Measurements from ENCODE around the gene EVI5L. TPM values are rescaled to one million over a fixed set of nuclear protein-coding genes. Genes with fewer than 3 reads are reported as not detected.

Gene EVI5L
- total and polyA plus RNA-seq, 2 of the 4 experiments (the other 2 are of a cell fraction) = 12.7 to 14.6 TPM

DNA sequence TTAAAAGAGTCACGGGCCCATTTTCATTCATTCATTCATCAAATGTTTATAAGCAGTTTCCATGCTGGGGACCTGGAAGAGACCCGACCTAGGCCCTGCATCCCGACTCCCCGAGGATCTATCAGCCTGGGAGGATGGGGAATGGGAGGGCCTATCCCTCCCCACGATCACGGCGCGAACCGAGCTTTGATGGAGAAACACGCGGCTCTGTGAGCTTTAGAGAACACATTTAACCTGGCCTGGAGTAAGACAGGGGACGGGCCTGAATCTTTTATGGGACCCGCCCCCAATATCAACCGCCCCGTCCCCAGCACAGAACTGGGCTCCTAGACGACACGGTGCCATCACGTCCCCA is 875 bp upstream of the EVI5L start:
- Histone ChIP-seq H3K9me3 (ENCODE audit: control insufficient read depth, insufficient read depth, low read length) (no peaks in the 10 kb centered on the region), H4K91ac (ENCODE audit: insufficient read depth, low read depth, low read length) (no peak overlapping the region), H2AK9ac (replicated peaks; ENCODE audit: low read depth, low read length, poor library complexity) (peak overlapping the region; percentile 33), H3K18ac (ENCODE audit: low read depth, low read length) (no peak overlapping the region), H3K4ac (ENCODE audit: low read depth, low read length) (no peak overlapping the region), H3K56ac (ENCODE audit: extremely low read depth, insufficient read depth, low read length) (no peak overlapping the region), H3K23ac (ENCODE audit: low read depth, low read length) (no peak overlapping the region), H3K36me3 (ENCODE audit: control insufficient read depth, insufficient read depth, low read length) (no peaks in the 10 kb centered on the region), H3K9me1 (ENCODE audit: insufficient read depth, low read length) (peaks cover 2% of the 10 kb centered on the region; the same call in 1 of the 2 replicates), H3K4me1 (ENCODE audit: control insufficient read depth, insufficient read depth, low read length) (peaks cover 14% of the 10 kb centered on the region; the same call in 1 of the 2 replicates), H3K27me3 (ENCODE audit: control insufficient read depth, insufficient read depth, low read length) (0 out of 2 replicates have a peak, but pooled peaks cover 2% of the 10 kb centered on the region), H2BK15ac (ENCODE audit: low read depth, low read length) (no peak overlapping the region), H2BK120ac (ENCODE audit: low read depth, low read length) (no peak overlapping the region), H3K79me1 (ENCODE audit: low read depth in 1 of 2, low read length in 2 of 2) (peaks cover 0 to 32% of the 10 kb centered on the region in 2 experiments; a peak in 2 of 4 replicates), H4K20me1 (ENCODE audit: insufficient read depth, low read length) (peaks cover 10% of the 10 kb centered on the region), H4K5ac (ENCODE audit: low read depth, low read length) (no peak overlapping the region), H2BK5ac (ENCODE audit: low read depth, low read length, poor library complexity, severe bottlenecking) (no peak overlapping the region), H3K4me2 (ENCODE audit: low read depth, low read length) (peak overlapping the region; percentile 52), H3K27ac (ENCODE audit: insufficient read depth, low read length) (no peak overlapping the region), H4K8ac (ENCODE audit: low read depth in 2 of 2, low read length in 2 of 2) (peak overlapping the region; percentile 5 to 29; a peak in 1 of 4 replicates), H2BK20ac (ENCODE audit: low read depth, low read length) (no peak overlapping the region), H2AFZ (replicated peaks; ENCODE audit: low read length, poor library complexity) (peak overlapping the region; percentile 89), H2AK5ac (ENCODE audit: low read depth, low read length) (no peak overlapping the region), H3K9ac (ENCODE audit: low read depth, low read length) (no peak overlapping the region), H3K4me3 (ENCODE audit: insufficient read depth, low read depth, low read length) (peak overlapping the region; percentile 28), H3K14ac (replicated peaks; ENCODE audit: low read depth, low read length) (0 out of 2 replicates have a peak overlapping the region, but pooled peaks have one; percentile 20)
- no TSS peak for BruUV-seq (replicated peaks)
- DNase-seq (no peak), ATAC-seq (ENCODE audit: low read depth) (no peak)
- ChIA-PET POLR2A (ENCODE audit: unreplicated experiment) (no interaction called here), CTCF (no interaction called here)
- WGBS, 2 experiments (ENCODE audit: extremely low coverage in 2 of 2, insufficient read length in 1 of 2) = 10% methylated on average over 2 of the region's 18 CpGs; no CpG with 5 or more reads in 1 of the 2 experiments
- TF ChIP-seq ELK1 (IDR thresholded peaks at IDR 0.05; ENCODE audit: borderline replicate concordance, low read depth, low read length) = no peak
- TF ChIP-seq NFE2L2 (IDR thresholded peaks at IDR 0.05; ENCODE audit: low read depth, low read length) = no peak
- TF ChIP-seq MAFK (IDR thresholded peaks at IDR 0.05; ENCODE audit: low read depth, low read length) = no peak
- TF ChIP-seq MAZ (IDR thresholded peaks at IDR 0.05; ENCODE audit: borderline replicate concordance, low read depth, low read length) = no peak
- TF ChIP-seq CHD1 (IDR thresholded peaks at IDR 0.05; ENCODE audit: low read depth, low read length) = no peak
- TF ChIP-seq FOS (IDR thresholded peaks at IDR 0.05; ENCODE audit: low read depth, low read length) = no peak
- TF ChIP-seq MXI1 (IDR thresholded peaks at IDR 0.05; ENCODE audit: borderline replicate concordance, low read depth, low read length) = no peak
- no peak for TF ChIP-seq USF2 (IDR thresholded peaks at IDR 0.05; ENCODE audit: low read depth, low read length)
- TF ChIP-seq, protein P1, sequence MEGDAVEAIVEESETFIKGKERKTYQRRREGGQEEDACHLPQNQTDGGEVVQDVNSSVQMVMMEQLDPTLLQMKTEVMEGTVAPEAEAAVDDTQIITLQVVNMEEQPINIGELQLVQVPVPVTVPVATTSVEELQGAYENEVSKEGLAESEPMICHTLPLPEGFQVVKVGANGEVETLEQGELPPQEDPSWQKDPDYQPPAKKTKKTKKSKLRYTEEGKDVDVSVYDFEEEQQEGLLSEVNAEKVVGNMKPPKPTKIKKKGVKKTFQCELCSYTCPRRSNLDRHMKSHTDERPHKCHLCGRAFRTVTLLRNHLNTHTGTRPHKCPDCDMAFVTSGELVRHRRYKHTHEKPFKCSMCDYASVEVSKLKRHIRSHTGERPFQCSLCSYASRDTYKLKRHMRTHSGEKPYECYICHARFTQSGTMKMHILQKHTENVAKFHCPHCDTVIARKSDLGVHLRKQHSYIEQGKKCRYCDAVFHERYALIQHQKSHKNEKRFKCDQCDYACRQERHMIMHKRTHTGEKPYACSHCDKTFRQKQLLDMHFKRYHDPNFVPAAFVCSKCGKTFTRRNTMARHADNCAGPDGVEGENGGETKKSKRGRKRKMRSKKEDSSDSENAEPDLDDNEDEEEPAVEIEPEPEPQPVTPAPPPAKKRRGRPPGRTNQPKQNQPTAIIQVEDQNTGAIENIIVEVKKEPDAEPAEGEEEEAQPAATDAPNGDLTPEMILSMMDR (conservative IDR thresholded peaks at IDR 0.05; ENCODE audit: low read depth, low read length) = no peak
- no peak for TF ChIP-seq CEBPB (IDR thresholded peaks at IDR 0.05; ENCODE audit: low read depth, low read length)
- no peak for TF ChIP-seq RFX5 (IDR thresholded peaks at IDR 0.05; ENCODE audit: low read depth, low read length)
- TF ChIP-seq POLR2A (IDR thresholded peaks at IDR 0.05; ENCODE audit: low read depth, low read length) = no peak
- TF ChIP-seq SMC3 (IDR thresholded peaks at IDR 0.05; ENCODE audit: low read depth, low read length) = no peak
- intact Hi-C loops (cut with micrococcal nuclease) = no loop called here
- dilution Hi-C loops (cut with HindIII; ENCODE audit: low sequenced_read_pairs, unreplicated experiment) = no loop called here
- in situ Hi-C loops (cut with MboI; ENCODE audit: low sequenced_read_pairs) = no loop called here
